Measurements from ENCODE around the gene YKT6.

The YKT6 gene

GRCh38 chr7:44200699-44201461, at the start of gene YKT6:
YKT6 (plus strand) TSS chr7:44200978; CDS start chr7:44201136, 158 bp downstream.
- DNase-seq (ENCODE audit: extremely low read depth in 1 of 2, low read depth in 1 of 2): peak; percentile 93 to 97

- no peak for DNase-seq (ENCODE audit: extremely low read depth in 1 of 2, low read depth in 1 of 2)
Measured at GRCh38 chr7:44151956-44152355, 48.8 kb upstream of the YKT6 start.

- DNase-seq (ENCODE audit: extremely low read depth in 1 of 2, low read depth in 1 of 2): no peak
Measured at GRCh38 chr7:44152971-44153947, 47.5 kb upstream of the YKT6 start.

GRCh38 chr7:44153948-44154335, 46.8 kb upstream of the YKT6 start:
- no peak for DNase-seq (ENCODE audit: extremely low read depth in 1 of 2, low read depth in 1 of 2)

GRCh38 chr7:44154703-44155102, 46.1 kb upstream of the YKT6 start:
- DNase-seq (ENCODE audit: extremely low read depth in 1 of 2, low read depth in 1 of 2): no peak

- DNase-seq (ENCODE audit: extremely low read depth in 1 of 2, low read depth in 1 of 2): no peak
Measured at GRCh38 chr7:44155191-44156185, 45.3 kb upstream of the YKT6 start.

- no peak for DNase-seq (ENCODE audit: extremely low read depth in 1 of 2, low read depth in 1 of 2)
Measured at GRCh38 chr7:44156453-44157010, 44.2 kb upstream of the YKT6 start.

GRCh38 chr7:44157116-44158080, 43.4 kb upstream of the YKT6 start:
- no peak for DNase-seq (ENCODE audit: extremely low read depth in 1 of 2, low read depth in 1 of 2)

GRCh38 chr7:44158096-44158872, 42.5 kb upstream of the YKT6 start:
- DNase-seq (ENCODE audit: extremely low read depth in 1 of 2, low read depth in 1 of 2): no peak

GRCh38 chr7:44158873-44159631, 41.7 kb upstream of the YKT6 start:
- no peak for DNase-seq (ENCODE audit: extremely low read depth in 1 of 2, low read depth in 1 of 2)

GRCh38 chr7:44159824-44160630, 40.8 kb upstream of the YKT6 start:
- no peak for DNase-seq (ENCODE audit: extremely low read depth in 1 of 2, low read depth in 1 of 2)

- no peak for DNase-seq (ENCODE audit: extremely low read depth in 1 of 2, low read depth in 1 of 2)
Measured at GRCh38 chr7:44161371-44161770, 39.4 kb upstream of the YKT6 start.

- DNase-seq (ENCODE audit: extremely low read depth in 1 of 2, low read depth in 1 of 2): no peak
Measured at GRCh38 chr7:44162179-44162578, 38.6 kb upstream of the YKT6 start.

- no peak for DNase-seq (ENCODE audit: extremely low read depth in 1 of 2, low read depth in 1 of 2)
Measured at GRCh38 chr7:44162785-44163395, 37.9 kb upstream of the YKT6 start.

GRCh38 chr7:44163591-44163990, 37.2 kb upstream of the YKT6 start:
- DNase-seq (ENCODE audit: extremely low read depth in 1 of 2, low read depth in 1 of 2): no peak

- DNase-seq (ENCODE audit: extremely low read depth in 1 of 2, low read depth in 1 of 2): no peak
Measured at GRCh38 chr7:44167920-44168319, 32.9 kb upstream of the YKT6 start.
